ENCODE measurements around the gene CHMP1B. TPM values are rescaled to one million over a fixed set of nuclear protein-coding genes. Genes with fewer than 3 reads are reported as not detected.

The CHMP1B gene
- total and polyA plus RNA-seq, 9 of the 15 experiments (the other 6 are each of a cell fraction or from before 2014, with no cell fraction given) = 12.3 to 29.9 (median 19.0) TPM

DNA sequence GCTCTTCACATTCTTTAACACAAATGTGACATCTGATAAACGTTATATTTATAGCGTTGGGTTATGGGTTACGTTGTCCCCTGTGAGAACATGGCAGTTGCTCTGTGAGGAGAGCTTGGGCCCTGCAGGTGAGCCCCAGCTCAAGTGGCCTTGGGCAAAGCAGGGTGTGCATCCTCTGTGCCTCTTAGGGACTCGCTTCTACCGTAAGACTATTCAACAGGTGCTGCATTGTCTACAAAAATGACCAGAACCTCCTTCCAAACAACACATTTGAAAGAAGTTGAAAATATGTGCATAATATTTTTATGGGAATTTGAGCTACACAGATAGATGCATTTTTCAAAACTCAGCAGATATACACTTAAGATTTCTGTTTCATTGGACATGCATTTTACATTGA is 16.4 kb upstream of the CHMP1B start:
- intact Hi-C loops (cut with micrococcal nuclease) = no loop called here
- no peaks in the 10 kb centered on the region for H3K79me2 ChIP-seq (ENCODE audit: control insufficient read depth, insufficient read depth, low read length)
- no peaks in the 10 kb centered on the region for H3K36me3 ChIP-seq (ENCODE audit: control insufficient read depth, insufficient read depth, low read length)
- BruUV-seq (replicated peaks) = no TSS peak
- no peak for FAIRE-seq
- H3K9me3 ChIP-seq (replicated peaks; ENCODE audit: control insufficient read depth, insufficient read depth, low read depth, low read length) = no peaks in the 10 kb centered on the region
- in situ Hi-C loops (cut with MboI) = no loop called here
- no peak overlapping the region for H3K27ac ChIP-seq (ENCODE audit: extremely low read depth, low read depth, low read length)
- no peak overlapping the region for H3K4me3 ChIP-seq
- H3K27me3 ChIP-seq (ENCODE audit: control insufficient read depth in 2 of 2, insufficient read depth in 2 of 2, low read length in 2 of 2) = no peaks in the 10 kb centered on the region
- TF ChIP-seq NFE2L1 (tag; IDR thresholded peaks at IDR 0.05; ENCODE audit: borderline replicate concordance, low read depth) (no peak), ZNF197 (CRISPR knock-in tag; IDR thresholded peaks at IDR 0.05; ENCODE audit: low read depth) (no peak), SP2 (IDR thresholded peaks at IDR 0.05; ENCODE audit: extremely low read depth, low read depth, low read length, poor library complexity, severe bottlenecking) (no peak), CBX1 (IDR thresholded peaks at IDR 0.05; ENCODE audit: low read depth) (no peak), ZNF23 (CRISPR knock-in tag; IDR thresholded peaks at IDR 0.05) (no peak), KLF6 (CRISPR knock-in tag; IDR thresholded peaks at IDR 0.05; ENCODE audit: borderline replicate concordance) (no peak), ZNF445 (CRISPR knock-in tag; IDR thresholded peaks at IDR 0.05; ENCODE audit: low read depth) (no peak), MAZ (CRISPR knock-in tag; conservative IDR thresholded peaks at IDR 0.05 in 1 of 2, IDR thresholded peaks at IDR 0.05 in 1 of 2) (no peak), PYGO2 (tag; IDR thresholded peaks at IDR 0.05) (no peak), KLF10 (CRISPR knock-in tag; IDR thresholded peaks at IDR 0.05) (no peak)
- TF ChIP-seq, protein P1, sequence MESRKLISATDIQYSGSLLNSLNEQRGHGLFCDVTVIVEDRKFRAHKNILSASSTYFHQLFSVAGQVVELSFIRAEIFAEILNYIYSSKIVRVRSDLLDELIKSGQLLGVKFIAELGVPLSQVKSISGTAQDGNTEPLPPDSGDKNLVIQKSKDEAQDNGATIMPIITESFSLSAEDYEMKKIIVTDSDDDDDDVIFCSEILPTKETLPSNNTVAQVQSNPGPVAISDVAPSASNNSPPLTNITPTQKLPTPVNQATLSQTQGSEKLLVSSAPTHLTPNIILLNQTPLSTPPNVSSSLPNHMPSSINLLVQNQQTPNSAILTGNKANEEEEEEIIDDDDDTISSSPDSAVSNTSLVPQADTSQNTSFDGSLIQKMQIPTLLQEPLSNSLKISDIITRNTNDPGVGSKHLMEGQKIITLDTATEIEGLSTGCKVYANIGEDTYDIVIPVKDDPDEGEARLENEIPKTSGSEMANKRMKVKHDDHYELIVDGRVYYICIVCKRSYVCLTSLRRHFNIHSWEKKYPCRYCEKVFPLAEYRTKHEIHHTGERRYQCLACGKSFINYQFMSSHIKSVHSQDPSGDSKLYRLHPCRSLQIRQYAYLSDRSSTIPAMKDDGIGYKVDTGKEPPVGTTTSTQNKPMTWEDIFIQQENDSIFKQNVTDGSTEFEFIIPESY (CRISPR knock-in tag; IDR thresholded peaks at IDR 0.05) = no peak
- TF ChIP-seq, protein P2, sequence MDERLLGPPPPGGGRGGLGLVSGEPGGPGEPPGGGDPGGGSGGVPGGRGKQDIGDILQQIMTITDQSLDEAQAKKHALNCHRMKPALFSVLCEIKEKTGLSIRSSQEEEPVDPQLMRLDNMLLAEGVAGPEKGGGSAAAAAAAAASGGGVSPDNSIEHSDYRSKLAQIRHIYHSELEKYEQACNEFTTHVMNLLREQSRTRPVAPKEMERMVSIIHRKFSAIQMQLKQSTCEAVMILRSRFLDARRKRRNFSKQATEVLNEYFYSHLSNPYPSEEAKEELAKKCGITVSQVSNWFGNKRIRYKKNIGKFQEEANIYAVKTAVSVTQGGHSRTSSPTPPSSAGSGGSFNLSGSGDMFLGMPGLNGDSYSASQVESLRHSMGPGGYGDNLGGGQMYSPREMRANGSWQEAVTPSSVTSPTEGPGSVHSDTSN (CRISPR knock-in tag; IDR thresholded peaks at IDR 0.05; ENCODE audit: low read depth) = no peak
- TF ChIP-seq, protein P2 (tag; conservative IDR thresholded peaks at IDR 0.05; ENCODE audit: low read depth) = no peak
- WGBS (ENCODE audit: insufficient coverage, low coverage, missing lambda C conversion rate) = 21% methylated on average over 5 of the region's 5 CpGs
- ATAC-seq = no peak
- H3K9me1 ChIP-seq (ENCODE audit: control insufficient read depth, insufficient read depth, low read length) = no peaks in the 10 kb centered on the region
- no peak overlapping the region for H2AFZ ChIP-seq (ENCODE audit: low read depth, low read length)
- H3K4me2 ChIP-seq (ENCODE audit: insufficient read depth, low read length) = no peak overlapping the region
- POLR2A ChIA-PET = interaction anchor here (0.8 kb wide), 1 partner anchor 116 kb away, joined by 3 read pairs; no protein-coding TSS in a partner anchor
- no peaks in the 10 kb centered on the region for H4K20me1 ChIP-seq (replicated peaks; ENCODE audit: control insufficient read depth, insufficient read depth, low read length)
- no peaks in the 10 kb centered on the region for H3K4me1 ChIP-seq (replicated peaks in 1 of 2; ENCODE audit: control insufficient read depth in 2 of 2, insufficient read depth in 2 of 2, low read length in 2 of 2)
- no peak overlapping the region for H3K9ac ChIP-seq (ENCODE audit: insufficient read depth in 1 of 2, low read depth in 2 of 2, low read length in 2 of 2)
- CTCF ChIA-PET (ENCODE audit: low intra/inter-chr PET ratio) = no interaction called here
- DNase-seq (ENCODE audit: extremely low read depth in 1 of 4, low spot score in 3 of 4) = no peak
